ENCODE data around the gene TLK2. TPM values are rescaled to one million over a fixed set of nuclear protein-coding genes. Genes with fewer than 3 reads are reported as not detected.

The TLK2 gene
- polyA plus RNA-seq, 1 donor (not counting 4 experiments of a cell fraction or from before 2014, with no cell fraction given): 33.4 TPM

GRCh38 chr17:62614142-62614541 lies 135.5 kb downstream of the TLK2 start:
- TF ChIP-seq EZH2 (IDR thresholded peaks at IDR 0.05; ENCODE audit: low read length) (no peak), CTCF (optimal IDR thresholded peaks at IDR 0.05 in 1 of 3, IDR thresholded peaks at IDR 0.05 in 1 of 3, conservative IDR thresholded peaks at IDR 0.05 in 1 of 3; ENCODE audit: extremely low read depth in 1 of 3, insufficient read depth in 2 of 3, low read length in 3 of 3) (no peak)
- Histone ChIP-seq H3K4me1 (ENCODE audit: control insufficient read depth, extremely low read depth, insufficient read depth, low read length) (peaks cover 7% of the 10 kb centered on the region), H3K9ac (ENCODE audit: control insufficient read depth, extremely low read depth, insufficient read depth, low read length) (no peak overlapping the region), H4K20me1 (ENCODE audit: control insufficient read depth, extremely low read depth, insufficient read depth, low read length) (no peaks in the 10 kb centered on the region), H3K36me3 (ENCODE audit: control insufficient read depth in 2 of 2, extremely low read depth in 1 of 2, insufficient read depth in 2 of 2, low read length in 2 of 2) (peaks cover 13 to 16% of the 10 kb centered on the region in 2 experiments), H3K4me2 (ENCODE audit: control insufficient read depth, extremely low read depth, insufficient read depth, low read depth, low read length) (no peak overlapping the region), H3K79me2 (ENCODE audit: control insufficient read depth, insufficient read depth, low read length) (no peaks in the 10 kb centered on the region), H3K4me3 (ENCODE audit: control insufficient read depth in 2 of 3, extremely low read depth in 1 of 3, insufficient read depth in 2 of 3, low read depth in 1 of 3, low read length in 3 of 3) (no peak overlapping the region), H3K9me3 (ENCODE audit: control insufficient read depth, low read depth, low read length) (no peaks in the 10 kb centered on the region), H3K27me3 (ENCODE audit: control insufficient read depth, extremely low read depth, insufficient read depth, low read length) (no peaks in the 10 kb centered on the region), H3K27ac (ENCODE audit: control insufficient read depth, insufficient read depth, low read length) (no peak overlapping the region), H2AFZ (ENCODE audit: control insufficient read depth, low read length) (no peak overlapping the region), H3K9me1 (ENCODE audit: control insufficient read depth, extremely low read depth, insufficient read depth, low read length) (no peaks in the 10 kb centered on the region)
- FAIRE-seq (no peak), DNase-seq (ENCODE audit: low read depth, low spot score) (no peak)
- dilution Hi-C loops (cut with MboI; ENCODE audit: extremely low pct_ligation_motif_present, low sequenced_read_pairs): no loop called here

GRCh38 chr17:62615503-62615902 lies 136.9 kb downstream of the TLK2 start:
- no peaks in the 10 kb centered on the region for H3K9me1 ChIP-seq (ENCODE audit: control insufficient read depth, extremely low read depth, insufficient read depth, low read length)
- H3K9me3 ChIP-seq (ENCODE audit: control insufficient read depth, low read depth, low read length): no peaks in the 10 kb centered on the region
- no peak for FAIRE-seq
- DNase-seq (ENCODE audit: low read depth, low spot score): no peak
- H3K4me3 ChIP-seq (ENCODE audit: control insufficient read depth in 2 of 3, extremely low read depth in 1 of 3, insufficient read depth in 2 of 3, low read depth in 1 of 3, low read length in 3 of 3): no peak overlapping the region
- peaks cover 5 to 16% of the 10 kb centered on the region in 2 experiments for H3K36me3 ChIP-seq (ENCODE audit: control insufficient read depth in 2 of 2, extremely low read depth in 1 of 2, insufficient read depth in 2 of 2, low read length in 2 of 2)
- TF ChIP-seq CTCF (optimal IDR thresholded peaks at IDR 0.05 in 1 of 3, IDR thresholded peaks at IDR 0.05 in 1 of 3, conservative IDR thresholded peaks at IDR 0.05 in 1 of 3; ENCODE audit: extremely low read depth in 1 of 3, insufficient read depth in 2 of 3, low read length in 3 of 3) (no peak), EZH2 (IDR thresholded peaks at IDR 0.05; ENCODE audit: low read length) (no peak)
- peaks cover 7% of the 10 kb centered on the region for H3K4me1 ChIP-seq (ENCODE audit: control insufficient read depth, extremely low read depth, insufficient read depth, low read length)
- H2AFZ ChIP-seq (ENCODE audit: control insufficient read depth, low read length): no peak overlapping the region
- H3K9ac ChIP-seq (ENCODE audit: control insufficient read depth, extremely low read depth, insufficient read depth, low read length): no peak overlapping the region
- H3K79me2 ChIP-seq (ENCODE audit: control insufficient read depth, insufficient read depth, low read length): no peaks in the 10 kb centered on the region
- no peak overlapping the region for H3K4me2 ChIP-seq (ENCODE audit: control insufficient read depth, extremely low read depth, insufficient read depth, low read depth, low read length)
- H4K20me1 ChIP-seq (ENCODE audit: control insufficient read depth, extremely low read depth, insufficient read depth, low read length): no peaks in the 10 kb centered on the region
- dilution Hi-C loops (cut with MboI; ENCODE audit: extremely low pct_ligation_motif_present, low sequenced_read_pairs): no loop called here
- no peaks in the 10 kb centered on the region for H3K27me3 ChIP-seq (ENCODE audit: control insufficient read depth, extremely low read depth, insufficient read depth, low read length)
- H3K27ac ChIP-seq (ENCODE audit: control insufficient read depth, insufficient read depth, low read length): no peak overlapping the region

Measured in keratinocyte (primary cell).